Jurkat, Clone E6-1 (cell line): ENCODE measurements around the gene SYCE3.
"Not testable (repeated sequence)": the region's sequence is repeated elsewhere in the genome, so short reads cannot be mapped to it uniquely, and the experiment has no call there.

Experiments
- DNase-seq: peaks from one replicate; pipeline ENCODE4 v3.0.0-alpha.2; 2011; ENCODE audit warnings: low read depth, low spot score
- H3K4me3 ChIP-seq: 2 replicates; pipeline ENCODE4 v1.5.1; 2011; ENCODE audit warnings: mild to moderate bottlenecking, low read length, control low read depth, moderate library complexity

SYCE3 gene

DNA sequence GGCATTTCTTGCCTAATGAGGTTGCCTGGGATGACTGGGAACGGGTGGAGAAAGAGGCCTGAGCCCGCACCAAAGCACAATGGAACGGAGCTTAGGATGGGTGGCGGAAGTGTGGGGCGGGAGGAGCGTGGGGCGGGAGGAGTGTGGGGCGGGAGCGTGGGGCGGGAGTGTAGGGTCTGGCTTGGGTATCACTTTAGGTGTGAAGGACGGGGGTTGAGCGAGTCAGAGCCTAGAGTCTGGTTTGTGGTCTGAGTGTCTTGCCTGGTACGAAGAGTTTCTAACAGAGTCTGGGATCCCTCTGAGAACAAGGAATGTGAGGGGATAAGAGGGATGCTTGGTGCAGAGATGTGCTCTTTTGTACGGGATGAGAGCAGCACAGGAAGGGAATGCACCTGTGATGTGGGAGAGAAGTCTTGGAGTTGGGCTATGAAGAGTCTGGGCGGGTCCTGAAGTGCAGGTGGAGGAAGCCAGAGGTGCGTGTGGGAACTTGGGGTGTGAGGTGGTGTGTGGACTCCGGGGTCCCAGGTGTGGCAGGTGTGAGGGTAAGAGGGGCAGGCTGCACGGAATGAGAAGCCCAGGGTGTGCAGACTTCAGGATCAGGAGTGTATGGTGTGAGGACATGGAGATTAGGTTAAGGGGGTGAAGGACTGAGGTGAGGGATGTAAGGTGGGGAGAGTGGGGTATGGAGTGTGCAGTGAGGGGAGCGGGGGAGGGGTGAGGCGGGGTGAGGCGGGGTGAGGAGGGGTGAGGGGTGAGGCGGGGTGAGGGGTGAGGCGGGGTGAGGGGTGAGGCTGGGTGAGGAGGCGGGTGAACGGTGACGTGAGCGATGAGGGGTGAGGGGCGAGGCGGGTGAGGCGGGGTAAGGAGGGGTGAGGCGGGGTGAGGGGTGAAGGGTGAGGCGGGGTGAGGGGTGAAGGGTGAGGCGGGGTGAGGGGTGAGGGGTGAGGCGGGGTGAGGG, 1.0 kb downstream of the SYCE3 start:
- DNase-seq = no peak
- H3K4me3 ChIP-seq = no peak overlapping the region

DNA sequence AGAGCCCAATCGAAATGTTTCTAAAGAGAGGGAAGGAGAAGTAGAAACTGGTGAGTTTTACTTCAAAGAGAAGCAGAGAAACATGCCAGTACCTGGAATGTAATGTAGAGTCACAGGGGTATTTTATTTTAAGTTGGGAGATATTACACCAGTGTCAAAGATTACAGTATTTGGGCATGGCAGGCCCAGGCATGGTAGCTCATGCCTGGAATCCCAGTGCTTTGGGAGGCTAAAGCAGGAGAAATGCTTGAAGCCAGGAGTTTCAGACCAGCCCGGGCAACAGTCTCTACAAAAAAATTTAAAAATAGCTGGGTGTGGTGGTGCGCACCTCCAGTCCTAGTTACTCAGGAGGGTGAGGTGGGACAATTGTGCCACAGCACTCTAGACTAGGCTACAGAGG, 2.7 kb downstream of the SYCE3 start:
- no peak overlapping the region for H3K4me3 ChIP-seq
- no peak for DNase-seq

DNA sequence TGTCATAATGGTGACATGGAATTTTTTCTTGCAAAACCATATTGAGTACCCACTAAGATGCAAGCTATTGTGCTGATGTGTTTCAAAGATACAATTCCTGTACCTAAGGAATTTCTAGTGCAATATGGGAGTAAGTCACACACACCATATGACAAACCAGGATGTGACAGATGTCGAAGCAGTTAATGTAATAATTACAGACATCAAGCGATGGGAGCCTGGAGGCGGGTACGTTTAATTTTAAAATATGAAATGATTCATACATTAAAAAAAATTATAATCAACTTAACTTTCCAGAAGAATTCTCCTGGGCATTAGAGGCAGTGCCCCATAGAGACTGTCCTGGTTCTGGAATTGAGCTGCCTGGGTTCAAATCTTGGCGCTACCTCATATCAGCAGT, 6.0 kb downstream of the SYCE3 start:
- no peak overlapping the region for H3K4me3 ChIP-seq
- DNase-seq = no peak

DNA sequence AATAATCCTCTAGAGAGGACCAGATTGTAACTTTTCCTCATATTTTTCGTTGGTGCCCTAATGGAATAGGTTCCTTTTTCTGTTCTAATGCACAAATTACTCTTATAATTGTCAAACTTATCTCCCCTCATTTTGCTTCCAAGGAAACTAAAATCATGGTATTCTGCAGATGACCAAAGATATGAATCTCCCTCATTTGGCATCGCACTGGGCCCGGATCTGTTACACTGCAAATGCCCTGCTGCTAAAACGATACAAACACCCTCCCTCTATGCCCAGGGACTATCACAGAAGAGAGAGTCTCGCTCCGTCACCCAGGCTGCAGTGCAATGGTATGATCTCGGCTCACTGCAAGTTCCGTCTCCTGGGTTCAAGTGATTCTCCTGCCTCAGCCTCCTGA, 9.4 kb downstream of the SYCE3 start:
- no peak overlapping the region for H3K4me3 ChIP-seq
- DNase-seq = no peak

- DNase-seq = no peak
- H3K4me3 ChIP-seq = no peak overlapping the region
These were observed 11.5 kb downstream of the SYCE3 start for GRCh38 chr22:50551160-50551752.

GRCh38 chr22:50550395-50550794, 12.3 kb downstream of the SYCE3 start:
- DNase-seq = no peak

DNA sequence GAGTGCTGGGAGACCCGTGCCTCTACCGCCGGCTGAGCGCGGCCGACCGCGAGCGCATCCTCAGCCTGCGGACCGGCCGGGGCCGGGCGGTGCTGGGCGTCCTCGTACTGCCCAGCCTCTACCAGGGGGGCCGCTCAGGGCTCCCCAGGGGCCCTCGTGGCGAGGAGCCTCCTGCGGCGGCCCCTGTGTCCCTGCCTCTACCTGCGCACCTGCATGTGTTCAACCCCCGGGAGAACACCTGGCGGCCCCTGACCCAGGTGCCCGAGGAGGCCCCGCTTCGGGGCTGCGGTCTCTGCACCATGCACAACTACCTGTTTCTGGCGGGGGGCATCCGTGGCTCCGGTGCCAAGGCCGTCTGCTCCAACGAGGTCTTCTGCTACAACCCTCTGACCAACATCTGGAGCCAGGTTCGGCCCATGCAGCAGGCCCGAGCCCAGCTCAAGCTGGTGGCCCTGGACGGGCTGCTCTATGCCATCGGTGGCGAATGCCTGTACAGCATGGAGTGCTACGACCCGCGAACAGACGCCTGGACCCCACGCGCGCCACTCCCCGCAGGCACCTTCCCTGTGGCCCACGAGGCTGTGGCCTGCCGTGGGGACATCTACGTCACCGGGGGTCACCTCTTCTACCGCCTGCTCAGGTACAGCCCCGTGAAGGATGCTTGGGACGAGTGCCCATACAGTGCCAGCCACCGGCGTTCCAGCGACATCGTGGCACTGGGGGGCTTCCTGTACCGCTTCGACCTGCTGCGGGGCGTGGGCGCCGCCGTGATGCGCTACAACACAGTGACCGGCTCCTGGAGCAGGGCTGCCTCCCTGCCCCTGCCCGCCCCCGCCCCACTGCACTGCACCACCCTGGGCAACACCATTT, 13.6 kb downstream of the SYCE3 start:
- H3K4me3 ChIP-seq = no peak overlapping the region
- no peak for DNase-seq

More at GRCh38 chr22:50550395-50550794, 12.3 kb downstream of the SYCE3 start:
- no peak overlapping the region for H3K4me3 ChIP-seq

- no peak for DNase-seq
These were observed 14.4 kb downstream of the SYCE3 start for GRCh38 chr22:50548040-50548920.

DNA sequence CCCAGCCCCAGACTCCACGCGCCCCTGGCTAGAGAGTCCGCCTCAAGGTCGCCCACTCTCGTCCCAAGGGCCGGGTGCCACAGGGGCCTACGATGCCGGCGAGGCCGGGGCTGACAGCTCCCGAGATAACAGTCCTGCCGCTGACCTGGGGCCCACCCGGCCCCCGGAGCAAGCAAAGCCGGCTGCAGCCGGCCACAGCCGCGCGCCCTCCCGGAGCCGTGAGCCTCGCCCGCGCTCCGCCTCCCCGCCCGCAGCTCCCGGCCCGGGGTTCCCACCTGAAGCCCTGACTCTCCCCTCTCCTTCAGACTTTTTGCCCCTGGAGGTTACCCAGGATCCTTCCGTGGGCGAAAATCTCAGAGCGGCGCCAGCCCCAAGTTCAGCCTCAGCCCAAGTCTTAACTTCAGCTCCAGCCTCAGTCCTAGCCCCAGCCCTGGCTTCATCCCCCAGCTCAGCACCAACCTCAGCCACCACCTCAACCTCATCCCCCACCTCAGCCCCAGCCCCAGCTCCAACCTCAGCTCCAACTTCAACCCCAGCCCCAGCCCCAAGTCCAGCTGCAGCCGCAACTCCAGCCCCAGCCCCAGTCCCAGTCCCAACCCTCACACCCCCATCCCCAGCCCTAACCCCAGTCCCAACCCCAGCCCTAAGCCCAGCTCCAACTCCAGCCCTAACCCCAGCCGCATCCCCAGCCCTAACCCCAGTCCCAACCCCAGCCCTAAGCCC, 15.3 kb downstream of the SYCE3 start:
- no peak overlapping the region for H3K4me3 ChIP-seq
- DNase-seq = no peak

More at GRCh38 chr22:50548040-50548920, 14.4 kb downstream of the SYCE3 start:
- H3K4me3 ChIP-seq = no peak overlapping the region

GRCh38 chr22:50546326-50547262, 16.1 kb downstream of the SYCE3 start:
- H3K4me3 ChIP-seq = no peak overlapping the region
- DNase-seq = no peak

GRCh38 chr22:50545522-50546325, 17.0 kb downstream of the SYCE3 start, which contains the start of gene KLHDC7B:
Gene KLHDC7B (plus strand): TSS chr22:50545899. CDS start chr22:50546244, 345 bp downstream.
- no peak for DNase-seq
- H3K4me3 ChIP-seq = no peak within 1 kb of the TSS

DNA sequence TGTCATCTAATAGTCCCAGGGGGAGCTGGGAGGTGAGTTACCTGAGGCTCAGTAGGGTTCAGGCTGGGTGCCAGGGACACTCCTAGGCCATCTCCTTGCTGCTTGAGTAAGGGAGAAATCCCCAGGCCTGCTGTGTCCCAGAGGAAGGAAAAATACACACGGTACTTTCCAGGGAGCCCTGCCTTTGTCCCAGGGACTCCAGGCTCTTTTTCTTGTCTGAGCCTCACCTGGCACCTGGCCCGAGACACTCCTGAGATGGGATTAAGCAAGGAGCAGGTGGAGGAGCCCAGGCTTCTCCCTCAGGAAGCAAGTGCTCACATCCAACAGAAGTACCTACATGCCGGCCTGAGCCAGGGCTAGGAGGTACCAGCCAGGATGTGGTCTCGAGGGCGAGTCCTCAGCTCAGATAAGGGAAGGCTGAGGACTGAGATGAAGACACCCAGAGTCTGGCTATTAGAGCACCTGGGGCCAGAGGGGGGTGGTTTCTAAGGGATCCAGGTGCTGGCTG, 17.9 kb downstream of the SYCE3 start:
- no peak for DNase-seq

GRCh38 chr22:50544078-50544745, 18.5 kb downstream of the SYCE3 start:
- DNase-seq = no peak
- no peak overlapping the region; the same call in none of the 2 replicates for H3K4me3 ChIP-seq

More for the DNA sequence above, 17.9 kb downstream of the SYCE3 start:
- no peak overlapping the region for H3K4me3 ChIP-seq

- DNase-seq = no peak
- H3K4me3 ChIP-seq = no peak overlapping the region
These were observed 20.2 kb downstream of the SYCE3 start for GRCh38 chr22:50542416-50542927.

DNA sequence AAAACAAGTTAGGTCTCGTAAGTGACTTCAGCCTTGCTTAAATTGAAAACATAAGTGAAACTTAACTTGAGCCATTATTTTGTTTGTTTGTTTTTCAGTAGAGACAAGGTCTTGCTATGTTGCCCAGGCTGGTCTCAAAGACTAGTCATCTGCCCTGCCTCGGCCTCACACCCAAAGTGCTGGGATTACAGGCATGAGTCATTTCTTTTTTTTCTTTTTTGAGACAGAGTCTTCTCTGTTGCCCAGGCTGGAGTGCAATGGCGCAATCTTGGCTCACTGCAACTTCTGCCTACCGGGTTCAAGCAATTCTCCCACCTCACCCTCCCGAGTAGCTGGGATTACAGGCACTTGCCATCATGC, 21.1 kb downstream of the SYCE3 start:
- DNase-seq, H3K4me3 ChIP-seq: not testable (repeated sequence)
